K562 (cell line): ENCODE data around the gene AFF3. TPM values are rescaled to one million over a fixed set of nuclear protein-coding genes. Genes with fewer than 3 reads are reported as not detected.

Source experiments
- ATAC-seq: fragments of 200-7000 bp; cut with Tn5 transposase; 3 replicates; pipeline ENCODE4 v1.9.1; 2020; ENCODE audit warnings: moderate library complexity
- BruUV-seq: library from RNA; stranded (reverse); fragments of 400-500 nt; replicated peaks from 2 replicates; lab custom pipeline; 2021; lab: Mats Ljungman, UMichigan
- CTCF ChIA-PET: fragments of 300-600 bp; formaldehyde crosslinking; extraction: SDS; loops from one replicate; lab custom pipeline; 2021; ENCODE audit warnings: low intra/inter-chr PET ratio; lab: Yijun Ruan, JAX
- POLR2A ChIA-PET: fragments of 300-600, 350-650 bp; sonication (Branson Sonifier 250); formaldehyde crosslinking; extraction: SDS; loops from one replicate; lab custom pipeline; 2021; ENCODE audit warnings: antibody characterized with exemption, inconsistent platforms; lab: Yijun Ruan, JAX
- DNase-seq, 4 experiments: peaks; one replicate each; pipeline versions ENCODE4 v3.0.0 to v3.0.0-alpha.2; 2011 to 2018; ENCODE audit warnings: low spot score in 3 of 4, mixed read lengths in 3 of 4; ENCODE audit errors: extremely low read depth in 1 of 4
- FAIRE-seq: peaks from 2 replicates; lab custom pipeline; 2011; peaks lifted over from hg19 to GRCh38; lab: Jason Lieb, UNC
- H2AFZ ChIP-seq: 2 replicates; pipeline ENCODE4 v1.6.0; 2011; ENCODE audit warnings: low read depth, low read length, control low read depth, inconsistent platforms
- H3K27ac ChIP-seq: fragments of 200-600 bp; 3 replicates; pipeline ENCODE4 v1.8.0; 2011; ENCODE audit warnings: low read depth, mild to moderate bottlenecking, control low read depth, inconsistent platforms, low read length, moderate library complexity, mixed read lengths; ENCODE audit errors: extremely low read depth
- H3K27me3 ChIP-seq, 2 experiments: fragments of 300-600 bp in 1 of 2; 2 replicates in 1 of 2; 3 replicates in 1 of 2; pipeline versions ENCODE4 v1.6.0 to v1.8.0; 2011; ENCODE audit warnings: inconsistent platforms in 2 of 2, low read length in 2 of 2, mild to moderate bottlenecking in 1 of 2, mixed read lengths in 1 of 2, moderate library complexity in 1 of 2; ENCODE audit not compliant: control insufficient read depth in 2 of 2, insufficient read depth in 2 of 2
- H3K36me3 ChIP-seq: fragments of 300-600 bp; 3 replicates; pipeline ENCODE4 v1.8.0; 2011; ENCODE audit warnings: mild to moderate bottlenecking, low read length, inconsistent platforms; ENCODE audit not compliant: control insufficient read depth, insufficient read depth
- H3K4me1 ChIP-seq, 2 experiments: fragments of 200-600 bp in 1 of 2; replicated peaks in 1 of 2; 2 replicates in 1 of 2; 3 replicates in 1 of 2; pipeline versions ENCODE4 v1.5.1 to v1.8.0; 2011; ENCODE audit warnings: inconsistent platforms in 2 of 2, low read length in 2 of 2, mild to moderate bottlenecking in 1 of 2, mixed read lengths in 1 of 2, moderate library complexity in 1 of 2; ENCODE audit not compliant: control insufficient read depth in 2 of 2, insufficient read depth in 2 of 2
- H3K4me2 ChIP-seq: 2 replicates; pipeline ENCODE4 v1.6.1; 2011; ENCODE audit warnings: low read length, control low read depth, inconsistent platforms, mixed read lengths; ENCODE audit not compliant: insufficient read depth
- H3K4me3 ChIP-seq: fragments of 200-600 bp; sonication (generic), shearing (Covaris generic); 2 replicates; pipeline ENCODE4 v1.5.1; 2016; ENCODE audit warnings: control low read depth, inconsistent platforms
- H3K79me2 ChIP-seq: fragments of 200-600 bp; 3 replicates; pipeline ENCODE4 v1.8.0; 2011; ENCODE audit warnings: low read length, inconsistent platforms; ENCODE audit not compliant: control insufficient read depth, insufficient read depth
- H3K9ac ChIP-seq, 2 experiments: 2 replicates each; pipeline versions ENCODE4 v1.6.0 to v1.6.1; 2011; ENCODE audit warnings: low read depth in 2 of 2, low read length in 2 of 2, control low read depth in 1 of 2, inconsistent platforms in 1 of 2, mild to moderate bottlenecking in 1 of 2, mixed read lengths in 1 of 2; ENCODE audit not compliant: insufficient read depth in 1 of 2
- H3K9me1 ChIP-seq: one replicate; pipeline ENCODE4 v1.6.0; 2011; ENCODE audit warnings: inconsistent platforms, mild to moderate bottlenecking, low read length, moderate library complexity; ENCODE audit not compliant: control insufficient read depth, insufficient read depth
- H3K9me3 ChIP-seq: replicated peaks from 2 replicates; pipeline ENCODE4 v1.5.1; 2011; ENCODE audit warnings: low read depth, low read length, inconsistent platforms; ENCODE audit not compliant: control insufficient read depth, insufficient read depth
- H4K20me1 ChIP-seq: replicated peaks from 2 replicates; pipeline ENCODE4 v1.6.1; 2011; ENCODE audit warnings: low read length, inconsistent platforms, mixed read lengths; ENCODE audit not compliant: control insufficient read depth, insufficient read depth
- CHD4 ChIP-seq: fragments of 200-600 bp; sonication (generic); IDR thresholded peaks from 3 replicates; pipeline ENCODE4 v1.6.1; 2012; ENCODE audit warnings: low read depth, mild to moderate bottlenecking, mixed read lengths, low read length, inconsistent platforms; ENCODE audit not compliant: insufficient read depth, insufficient replicate concordance, poor library complexity, severe bottlenecking
- CTBP1 ChIP-seq: fragments of 450-650 bp; IDR thresholded peaks from 2 replicates; pipeline ENCODE4 v1.6.1; 2016; ENCODE audit warnings: borderline replicate concordance
- DDX20 ChIP-seq: fragments of 450-650 bp; IDR thresholded peaks from 2 replicates; pipeline ENCODE4 v1.6.1; 2016; ENCODE audit warnings: missing genetic modification characterization, low read depth, mild to moderate bottlenecking, missing compliant biosample characterization, moderate library complexity
- EWSR1 ChIP-seq: fragments of 450-650 bp; IDR thresholded peaks from 2 replicates; pipeline ENCODE4 v1.6.1; 2018; ENCODE audit warnings: borderline replicate concordance, mild to moderate bottlenecking, low read depth, moderate library complexity; ENCODE audit not compliant: partially characterized antibody
- HNRNPK ChIP-seq: fragments of 200-400 bp; formaldehyde crosslinking; IDR thresholded peaks from one replicate; pipeline ENCODE4 v1.6.1; 2018; ENCODE audit warnings: mild to moderate bottlenecking, low read depth, low read length; ENCODE audit not compliant: poor library complexity, severe bottlenecking
- L3MBTL2 ChIP-seq: fragments of 450-650 bp; IDR thresholded peaks from 2 replicates; pipeline ENCODE4 v1.6.1; 2016; ENCODE audit warnings: mild to moderate bottlenecking, moderate library complexity
- LEF1 ChIP-seq: fragments of 450-650 bp; IDR thresholded peaks from 2 replicates; pipeline ENCODE4 v1.6.1; 2016; ENCODE audit warnings: mild to moderate bottlenecking
- SETDB1 ChIP-seq: IDR thresholded peaks from one replicate; pipeline ENCODE4 v1.6.1; 2012; ENCODE audit warnings: low read length, control low read depth, inconsistent platforms
- SIN3B ChIP-seq: fragments of 450-650 bp; IDR thresholded peaks from 2 replicates; pipeline ENCODE4 v1.6.1; 2017; ENCODE audit warnings: low read depth, mild to moderate bottlenecking, moderate library complexity
- ZC3H8 ChIP-seq: fragments of 450-650 bp; IDR thresholded peaks from 2 replicates; pipeline ENCODE4 v1.6.1; 2017
- ZNF121 ChIP-seq: sonication (generic); formaldehyde crosslinking; conservative IDR thresholded peaks from 2 replicates; pipeline ENCODE4 v1.8.0; 2022; ENCODE audit warnings: missing genetic modification reagents
- WGBS: fragments of 100-300 bp; shearing (Covaris generic); methylation state at CpG from one replicate; pipeline ENCODE4 v1.1.6; 2016; ENCODE audit warnings: low coverage, mixed read lengths; ENCODE audit not compliant: insufficient coverage; ENCODE audit errors: missing lambda C conversion rate; 5-methylcytosine and 5-hydroxymethylcytosine counted together
- in situ Hi-C: fragments of 300-500 bp; cut with MboI; formaldehyde crosslinking; loops from 4 replicates; pipeline ENCODE4 v1.15.0; 2018; ENCODE audit warnings: inconsistent platforms, mixed read lengths
- intact Hi-C: fragments of 100-400 bp; cut with micrococcal nuclease; formaldehyde crosslinking; loops from 2 replicates; pipeline ENCODE4 v1.14.2; 2022
- polyA plus RNA-seq, 8 experiments: library from polyadenylated mRNA; depleted of rRNA in 4 of 8; stranded (reverse) in 5 of 8; unstranded in 3 of 8; fragments of >200 nt; fragmentation: Nextera tagmentation in 2 of 8; fragmentation: Illumina TruSeq in 1 of 8; extraction: Ambion mirVana in 2 of 8; extraction: Trizol in 1 of 8; gene quantifications; 2 replicates each; pipeline versions ENCODE4 v1.2.1 to v1.2.3, GENCODE V29; 2011 to 2014; ENCODE audit warnings: inconsistent platforms in 1 of 8, missing spikeins in 1 of 8
- total RNA-seq, 7 experiments: library from RNA; depleted of rRNA in 6 of 7; stranded (reverse); fragments of >200 nt in 6 of 7; fragmentation: Illumina TruSeq in 2 of 7; extraction: Trizol in 2 of 7; gene quantifications; 2 replicates each; pipeline versions ENCODE4 v1.2.1 to v1.2.3, GENCODE V29; 2011 to 2021; ENCODE audit warnings: low replicate concordance in 1 of 7
- TF ChIP-seq, protein P1 (sequence below): fragments of 450-650 bp; IDR thresholded peaks from 2 replicates; pipeline ENCODE4 v1.7.1; 2018; ENCODE audit warnings: mild to moderate bottlenecking, low read depth; ENCODE audit not compliant: partially characterized antibody
- TF ChIP-seq, protein P2 (sequence below): conservative IDR thresholded peaks from 2 replicates; pipeline ENCODE4 v1.6.1; 2011; ENCODE audit warnings: low read depth, mild to moderate bottlenecking, low read length; ENCODE audit not compliant: control insufficient read depth

The AFF3 gene
- total and polyA plus RNA-seq, 9 of the 15 experiments (the other 6 are each of a cell fraction or from before 2014, with no cell fraction given) = 0.02 to 0.11 TPM; not detected in 7

DNA sequence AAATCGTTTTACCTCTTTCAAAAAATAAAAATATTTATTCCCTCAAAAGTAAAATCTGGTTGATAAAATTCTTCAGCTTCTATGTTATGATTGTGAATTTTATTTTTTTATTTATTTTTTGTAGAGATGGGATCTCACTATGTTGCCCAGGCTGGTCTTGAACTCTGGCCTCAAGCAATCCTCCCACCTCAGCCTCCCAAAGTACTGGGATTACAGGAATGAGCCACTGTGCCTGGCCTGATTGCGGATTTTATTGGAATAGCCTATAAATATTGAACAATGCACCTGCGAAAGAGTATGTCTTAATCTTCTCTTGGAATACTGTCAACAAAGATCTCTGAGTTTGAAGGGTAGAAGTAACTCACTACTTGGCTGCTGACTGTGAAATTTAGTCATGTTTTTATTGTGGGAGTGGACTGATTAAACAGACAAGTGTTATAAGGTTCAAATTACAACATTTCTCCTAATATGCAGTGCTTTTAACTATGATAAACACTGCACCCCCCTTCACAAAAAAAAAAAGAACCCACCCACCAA lies 138.0 kb downstream of the AFF3 start:
- intact Hi-C loops = no loop called here
- FAIRE-seq (no peak), ATAC-seq (no peak)
- Histone ChIP-seq H3K9ac (no peak overlapping the region), H3K36me3 (no peaks in the 10 kb centered on the region), H3K9me1 (no peaks in the 10 kb centered on the region), H3K27me3 (peaks cover 18 to 41% of the 10 kb centered on the region in 2 experiments; a peak in 4 of 5 replicates), H3K9me3 (no peaks in the 10 kb centered on the region), H3K27ac (no peak overlapping the region), H3K4me2 (no peak overlapping the region), H2AFZ (no peak overlapping the region), H3K79me2 (no peaks in the 10 kb centered on the region), H3K4me3 (no peak overlapping the region)
- POLR2A ChIA-PET = no interaction called here
- no TSS peak for BruUV-seq
- CTCF ChIA-PET = no interaction called here
- 0% methylated on average over 3 of the region's 3 CpGs for whole genome bisulfite sequencing
- TF ChIP-seq ZNF121 (CRISPR knock-in tag) (0 out of 2 replicates have a peak, but pooled peaks have one; percentile 12), L3MBTL2 (no peak)
- TF ChIP-seq, all 486 proteins: peak for 1
- in situ Hi-C loops = no loop called here
- no peak for DNase-seq
- H4K20me1 ChIP-seq = no peaks in the 10 kb centered on the region
- H3K4me1 ChIP-seq = no peaks in the 10 kb centered on the region

DNA sequence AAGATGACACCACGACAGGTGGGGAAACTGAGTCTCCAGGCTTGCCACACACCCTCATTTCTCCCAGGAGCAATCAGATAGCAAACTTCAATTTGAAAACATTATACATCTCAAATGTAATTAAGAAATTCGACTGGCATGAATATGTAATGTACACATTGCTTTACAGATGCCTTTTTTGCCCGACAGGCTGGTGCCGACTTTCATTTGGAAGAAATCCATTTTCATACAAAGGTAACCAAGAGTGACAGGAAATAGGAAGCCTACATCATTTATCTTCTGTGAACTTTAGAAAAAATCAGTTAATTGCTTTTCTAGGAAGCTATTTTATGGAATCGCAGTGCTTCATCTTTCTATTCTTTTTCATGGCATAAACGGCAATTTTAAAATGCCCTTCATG lies 140.3 kb downstream of the AFF3 start:
- no peak overlapping the region for H2AFZ ChIP-seq
- 0% methylated on average over 6 of the region's 6 CpGs for WGBS
- H3K9me1 ChIP-seq = no peaks in the 10 kb centered on the region
- ChIA-PET POLR2A (no interaction called here), CTCF (no interaction called here)
- no peak for ATAC-seq
- no peaks in the 10 kb centered on the region for H3K4me1 ChIP-seq
- H3K27ac ChIP-seq = no peak overlapping the region
- no peak for FAIRE-seq
- no TSS peak for BruUV-seq
- H3K4me3 ChIP-seq = no peak overlapping the region
- intact Hi-C loops (no loop called here), in situ Hi-C loops (no loop called here)
- peaks cover 16 to 36% of the 10 kb centered on the region in 2 experiments for H3K27me3 ChIP-seq
- no peaks in the 10 kb centered on the region for H3K79me2 ChIP-seq
- no peaks in the 10 kb centered on the region for H3K9me3 ChIP-seq
- no peaks in the 10 kb centered on the region for H3K36me3 ChIP-seq
- no peak overlapping the region for H3K9ac ChIP-seq
- H4K20me1 ChIP-seq = no peaks in the 10 kb centered on the region
- no peak overlapping the region for H3K4me2 ChIP-seq
- no peak for DNase-seq
- TF ChIP-seq DDX20 (no peak), SIN3B (no peak), CHD4 (no peak), ZC3H8 (no peak), HNRNPK (no peak), LEF1 (no peak), EWSR1 (no peak), SETDB1 (no peak), CTBP1 (no peak)
- TF ChIP-seq, protein P1, sequence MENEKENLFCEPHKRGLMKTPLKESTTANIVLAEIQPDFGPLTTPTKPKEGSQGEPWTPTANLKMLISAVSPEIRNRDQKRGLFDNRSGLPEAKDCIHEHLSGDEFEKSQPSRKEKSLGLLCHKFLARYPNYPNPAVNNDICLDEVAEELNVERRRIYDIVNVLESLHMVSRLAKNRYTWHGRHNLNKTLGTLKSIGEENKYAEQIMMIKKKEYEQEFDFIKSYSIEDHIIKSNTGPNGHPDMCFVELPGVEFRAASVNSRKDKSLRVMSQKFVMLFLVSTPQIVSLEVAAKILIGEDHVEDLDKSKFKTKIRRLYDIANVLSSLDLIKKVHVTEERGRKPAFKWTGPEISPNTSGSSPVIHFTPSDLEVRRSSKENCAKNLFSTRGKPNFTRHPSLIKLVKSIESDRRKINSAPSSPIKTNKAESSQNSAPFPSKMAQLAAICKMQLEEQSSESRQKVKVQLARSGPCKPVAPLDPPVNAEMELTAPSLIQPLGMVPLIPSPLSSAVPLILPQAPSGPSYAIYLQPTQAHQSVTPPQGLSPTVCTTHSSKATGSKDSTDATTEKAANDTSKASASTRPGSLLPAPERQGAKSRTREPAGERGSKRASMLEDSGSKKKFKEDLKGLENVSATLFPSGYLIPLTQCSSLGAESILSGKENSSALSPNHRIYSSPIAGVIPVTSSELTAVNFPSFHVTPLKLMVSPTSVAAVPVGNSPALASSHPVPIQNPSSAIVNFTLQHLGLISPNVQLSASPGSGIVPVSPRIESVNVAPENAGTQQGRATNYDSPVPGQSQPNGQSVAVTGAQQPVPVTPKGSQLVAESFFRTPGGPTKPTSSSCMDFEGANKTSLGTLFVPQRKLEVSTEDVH = no peak
- TF ChIP-seq, protein P2, sequence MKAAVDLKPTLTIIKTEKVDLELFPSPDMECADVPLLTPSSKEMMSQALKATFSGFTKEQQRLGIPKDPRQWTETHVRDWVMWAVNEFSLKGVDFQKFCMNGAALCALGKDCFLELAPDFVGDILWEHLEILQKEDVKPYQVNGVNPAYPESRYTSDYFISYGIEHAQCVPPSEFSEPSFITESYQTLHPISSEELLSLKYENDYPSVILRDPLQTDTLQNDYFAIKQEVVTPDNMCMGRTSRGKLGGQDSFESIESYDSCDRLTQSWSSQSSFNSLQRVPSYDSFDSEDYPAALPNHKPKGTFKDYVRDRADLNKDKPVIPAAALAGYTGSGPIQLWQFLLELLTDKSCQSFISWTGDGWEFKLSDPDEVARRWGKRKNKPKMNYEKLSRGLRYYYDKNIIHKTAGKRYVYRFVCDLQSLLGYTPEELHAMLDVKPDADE = no peak
